HG02885 (cell line): ENCODE results near the gene WDR11.
"Not testable (repeated sequence)": the region's sequence is repeated elsewhere in the genome, so short reads cannot be mapped to it uniquely, and the experiment has no call there.

Experiments used
- ATAC-seq: cut with Tn5 transposase; IDR thresholded peaks from one replicate; pipeline ENCODE4 v1.9.1; 2021; ENCODE audit warnings: mild to moderate bottlenecking; ENCODE audit not compliant: unreplicated experiment, poor library complexity

Gene WDR11

GRCh38 chr10:120841522-120842189 is 9.5 kb upstream of the WDR11 start:
- no peak for ATAC-seq

- ATAC-seq, result no peak
Observed at GRCh38 chr10:120854388-120854787, 3.2 kb downstream of the WDR11 start.

GRCh38 chr10:120861178-120861855 is 10.2 kb downstream of the WDR11 start:
- no peak for ATAC-seq

GRCh38 chr10:120873741-120874140 is 22.6 kb downstream of the WDR11 start:
- ATAC-seq, result no peak

- ATAC-seq, result no peak
Observed at GRCh38 chr10:120883071-120883470, 31.9 kb downstream of the WDR11 start.

GRCh38 chr10:120887482-120887881 is 36.3 kb downstream of the WDR11 start:
- no peak for ATAC-seq

GRCh38 chr10:120891365-120891764 is 40.2 kb downstream of the WDR11 start:
- ATAC-seq, result no peak

GRCh38 chr10:120894556-120894955 is 43.4 kb downstream of the WDR11 start:
- no peak for ATAC-seq

- ATAC-seq, result no peak
Observed at GRCh38 chr10:120897343-120897742, 46.2 kb downstream of the WDR11 start.

GRCh38 chr10:120905268-120905667 is 54.1 kb downstream of the WDR11 start:
- no peak for ATAC-seq

- ATAC-seq, result no peak
Observed at GRCh38 chr10:120917521-120918250, 66.5 kb downstream of the WDR11 start.

GRCh38 chr10:120923886-120924285 is 72.7 kb downstream of the WDR11 start:
- ATAC-seq, result not testable (repeated sequence)

GRCh38 chr10:120926611-120927010 is 75.4 kb downstream of the WDR11 start:
- no peak for ATAC-seq

GRCh38 chr10:120927352-120927751 is 76.2 kb downstream of the WDR11 start:
- no peak for ATAC-seq

GRCh38 chr10:120929166-120929565 is 78.0 kb downstream of the WDR11 start:
- no peak for ATAC-seq

GRCh38 chr10:120931423-120931822 is 80.3 kb downstream of the WDR11 start:
- ATAC-seq, result no peak

GRCh38 chr10:120931999-120932398 is 80.8 kb downstream of the WDR11 start:
- ATAC-seq, result no peak

- ATAC-seq, result no peak
Observed at GRCh38 chr10:120938822-120939221, 87.7 kb downstream of the WDR11 start.

- no peak for ATAC-seq
Observed at GRCh38 chr10:120940299-120940900, 89.2 kb downstream of the WDR11 start.

GRCh38 chr10:120941501-120941900 is 90.3 kb downstream of the WDR11 start:
- ATAC-seq, result no peak

- ATAC-seq, result peak; percentile 90
Observed at GRCh38 chr10:120942806-120943413, 91.7 kb downstream of the WDR11 start.
